Neural crest cell (in vitro differentiated cells): ENCODE measurements around the gene UGT2B17. TPM values are rescaled to one million over a fixed set of nuclear protein-coding genes. Genes with fewer than 3 reads are reported as not detected.
"Not testable (repeated sequence)": the region's sequence is repeated elsewhere in the genome, so short reads cannot be mapped to it uniquely, and the experiment has no call there.

Experiments used
- DNase-seq: peaks from one replicate; pipeline ENCODE4 v3.0.0; 2021; ENCODE audit warnings: low read depth, mixed read lengths, low spot score
- H3K27ac Mint-ChIP-seq: one replicate; pipeline ENCODE4 v1.8.0; 2021; ENCODE audit warnings: mild to moderate bottlenecking, mixed read lengths; ENCODE audit not compliant: unreplicated experiment
- H3K27me3 Mint-ChIP-seq: 2 replicates; pipeline ENCODE4 v1.8.0; 2021; ENCODE audit warnings: low read depth, mild to moderate bottlenecking, mixed read lengths
- H3K36me3 Mint-ChIP-seq: 2 replicates; pipeline ENCODE4 v1.8.0; 2021; ENCODE audit warnings: low read depth, mild to moderate bottlenecking, mixed read lengths
- H3K4me1 Mint-ChIP-seq: 2 replicates; pipeline ENCODE4 v1.8.0; 2021; ENCODE audit warnings: mixed read lengths
- H3K4me3 Mint-ChIP-seq: one replicate; pipeline ENCODE4 v1.8.0; 2021; ENCODE audit warnings: mild to moderate bottlenecking, mixed read lengths
- H3K9me3 Mint-ChIP-seq: 2 replicates; pipeline ENCODE4 v1.8.0; 2021; ENCODE audit warnings: mixed read lengths
- long read RNA-seq: library from polyadenylated mRNA; unstranded; transcript quantifications from one replicate; pipeline ENCODE4 v2.0.0, GENCODE V29; 2020
- total RNA-seq: library from RNA; stranded (reverse); gene quantifications from 2 replicates; pipeline ENCODE4 v1.2.1, GENCODE V29; 2021
- TF ChIP-seq, protein P1 (sequence below): fragments of 200-600 bp; sonication (generic); conservative IDR thresholded peaks from 2 replicates; pipeline ENCODE4 v1.5.0; 2021; ENCODE audit warnings: antibody characterized with exemption, mild to moderate bottlenecking

The UGT2B17 gene
- not detected in 2 replicates for total RNA-seq
- long read RNA-seq, result 0 reads

DNA sequence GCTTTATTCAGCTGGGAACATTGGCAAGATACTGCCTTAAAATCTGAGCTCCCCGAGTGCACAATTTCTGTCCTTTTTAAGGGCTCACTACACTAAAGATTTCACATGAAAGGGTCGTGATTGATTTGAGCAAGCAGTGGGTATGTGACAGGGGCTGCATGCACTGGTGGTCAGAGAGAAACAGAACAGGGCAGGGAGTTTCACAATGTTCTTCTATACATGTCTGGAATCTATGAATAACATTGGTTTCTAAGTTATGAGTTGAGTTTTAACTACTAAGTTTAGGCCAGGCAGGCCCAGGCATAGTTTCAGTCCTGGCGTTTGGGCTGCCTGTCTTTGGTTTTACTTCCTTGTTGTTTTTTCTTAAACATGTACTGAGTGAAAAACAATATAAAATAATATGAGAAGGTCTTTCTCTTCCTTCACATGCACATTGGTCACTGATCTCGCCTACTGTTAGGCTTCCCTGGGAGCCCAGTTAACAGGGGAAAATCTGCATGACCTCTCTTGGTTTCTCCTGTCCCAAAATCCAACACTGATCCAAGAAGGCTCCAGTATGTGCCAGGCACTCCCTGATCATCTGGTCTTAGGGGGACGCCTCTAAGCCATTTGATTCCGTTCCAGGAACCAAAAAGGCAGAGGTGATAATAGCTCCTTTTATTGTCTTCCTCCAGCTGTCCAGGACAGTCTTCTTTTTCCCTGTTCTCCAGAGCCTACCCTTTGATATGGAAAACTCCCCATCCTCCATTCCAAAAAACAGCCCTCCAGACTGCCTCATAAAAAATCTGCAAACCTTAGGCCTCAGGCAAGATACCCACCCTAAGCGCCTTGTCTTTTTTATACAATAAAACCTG, at the start of gene UGT2B17:
Gene UGT2B17 (minus strand): TSS at position 51 of the 854 bp plus-strand sequence. CDS start 7,838 bp downstream, outside the sequence.
- H3K9me3 Mint-ChIP-seq, result peaks cover 4% of the 10 kb centered on the region
- TF ChIP-seq, protein P1, sequence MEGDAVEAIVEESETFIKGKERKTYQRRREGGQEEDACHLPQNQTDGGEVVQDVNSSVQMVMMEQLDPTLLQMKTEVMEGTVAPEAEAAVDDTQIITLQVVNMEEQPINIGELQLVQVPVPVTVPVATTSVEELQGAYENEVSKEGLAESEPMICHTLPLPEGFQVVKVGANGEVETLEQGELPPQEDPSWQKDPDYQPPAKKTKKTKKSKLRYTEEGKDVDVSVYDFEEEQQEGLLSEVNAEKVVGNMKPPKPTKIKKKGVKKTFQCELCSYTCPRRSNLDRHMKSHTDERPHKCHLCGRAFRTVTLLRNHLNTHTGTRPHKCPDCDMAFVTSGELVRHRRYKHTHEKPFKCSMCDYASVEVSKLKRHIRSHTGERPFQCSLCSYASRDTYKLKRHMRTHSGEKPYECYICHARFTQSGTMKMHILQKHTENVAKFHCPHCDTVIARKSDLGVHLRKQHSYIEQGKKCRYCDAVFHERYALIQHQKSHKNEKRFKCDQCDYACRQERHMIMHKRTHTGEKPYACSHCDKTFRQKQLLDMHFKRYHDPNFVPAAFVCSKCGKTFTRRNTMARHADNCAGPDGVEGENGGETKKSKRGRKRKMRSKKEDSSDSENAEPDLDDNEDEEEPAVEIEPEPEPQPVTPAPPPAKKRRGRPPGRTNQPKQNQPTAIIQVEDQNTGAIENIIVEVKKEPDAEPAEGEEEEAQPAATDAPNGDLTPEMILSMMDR, result no peak
- H3K4me1 Mint-ChIP-seq, result no peaks in the 10 kb centered on the region
- H3K27me3 Mint-ChIP-seq, result no peaks in the 10 kb centered on the region
- no peaks in the 10 kb centered on the region for H3K36me3 Mint-ChIP-seq
- DNase-seq, result no peak
- no peak within 1 kb of the TSS for H3K27ac Mint-ChIP-seq
- no peak within 1 kb of the TSS for H3K4me3 Mint-ChIP-seq

DNA sequence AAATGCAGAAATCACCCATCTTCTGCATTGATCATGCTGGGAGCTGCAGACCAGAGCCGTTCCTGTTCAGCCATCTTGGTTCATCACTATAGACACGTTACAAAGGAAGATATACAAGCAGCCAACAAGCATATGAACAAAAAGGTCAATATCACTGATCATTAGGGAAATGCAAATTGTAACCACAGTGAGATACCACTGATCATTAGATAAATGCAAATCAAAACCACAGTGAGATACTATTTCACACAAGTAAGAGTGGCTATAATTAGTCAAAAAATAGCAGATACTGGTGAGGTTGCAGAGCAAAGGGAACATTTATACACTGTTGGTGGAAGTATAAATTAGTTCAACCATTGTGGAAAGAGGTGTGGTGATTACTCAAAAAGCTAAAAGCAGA, 46.6 kb upstream of the UGT2B17 start:
- not testable (repeated sequence) for H3K36me3 Mint-ChIP-seq, H3K27me3 Mint-ChIP-seq, H3K4me3 Mint-ChIP-seq, H3K9me3 Mint-ChIP-seq, H3K4me1 Mint-ChIP-seq, DNase-seq, H3K27ac Mint-ChIP-seq

DNA sequence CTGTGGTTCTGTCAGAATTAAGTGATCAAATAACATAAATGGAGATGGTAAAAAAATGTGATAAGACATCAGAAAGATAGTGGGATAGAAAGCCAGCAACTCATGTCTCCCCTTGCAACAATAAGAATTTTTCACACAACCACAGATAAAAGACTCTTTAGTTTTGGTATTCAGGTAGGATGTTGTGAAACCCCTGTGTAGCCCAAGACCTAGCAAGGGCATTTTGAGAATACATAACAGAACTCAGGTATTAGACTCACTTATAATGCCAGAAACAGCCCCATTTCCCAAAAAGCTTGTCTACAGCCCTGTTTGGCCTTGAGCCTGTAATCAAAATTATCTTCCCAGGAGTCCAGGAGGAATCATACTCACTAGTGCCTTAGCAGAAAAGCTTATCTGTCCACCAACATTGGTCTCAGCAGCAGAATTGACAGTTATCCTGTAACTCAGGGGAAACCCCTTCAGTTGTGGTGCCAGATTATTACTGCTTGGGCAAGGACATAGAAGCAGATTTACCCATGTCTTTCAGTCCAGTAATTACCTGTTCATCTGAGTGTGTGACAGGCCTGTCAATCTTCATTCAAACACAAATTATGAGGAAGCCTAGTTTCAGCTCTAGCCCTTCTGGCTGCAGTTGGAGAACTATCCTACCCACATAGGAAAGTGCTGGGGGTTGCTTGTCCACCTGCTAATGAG, 41.0 kb upstream of the UGT2B17 start:
- H3K4me3 Mint-ChIP-seq, result no peak overlapping the region
- no peak overlapping the region for H3K27ac Mint-ChIP-seq
- no peaks in the 10 kb centered on the region for H3K9me3 Mint-ChIP-seq
- no peak for DNase-seq
- no peaks in the 10 kb centered on the region for H3K4me1 Mint-ChIP-seq
- TF ChIP-seq, protein P1, result no peak
- H3K27me3 Mint-ChIP-seq, result no peaks in the 10 kb centered on the region
- no peaks in the 10 kb centered on the region for H3K36me3 Mint-ChIP-seq

DNA sequence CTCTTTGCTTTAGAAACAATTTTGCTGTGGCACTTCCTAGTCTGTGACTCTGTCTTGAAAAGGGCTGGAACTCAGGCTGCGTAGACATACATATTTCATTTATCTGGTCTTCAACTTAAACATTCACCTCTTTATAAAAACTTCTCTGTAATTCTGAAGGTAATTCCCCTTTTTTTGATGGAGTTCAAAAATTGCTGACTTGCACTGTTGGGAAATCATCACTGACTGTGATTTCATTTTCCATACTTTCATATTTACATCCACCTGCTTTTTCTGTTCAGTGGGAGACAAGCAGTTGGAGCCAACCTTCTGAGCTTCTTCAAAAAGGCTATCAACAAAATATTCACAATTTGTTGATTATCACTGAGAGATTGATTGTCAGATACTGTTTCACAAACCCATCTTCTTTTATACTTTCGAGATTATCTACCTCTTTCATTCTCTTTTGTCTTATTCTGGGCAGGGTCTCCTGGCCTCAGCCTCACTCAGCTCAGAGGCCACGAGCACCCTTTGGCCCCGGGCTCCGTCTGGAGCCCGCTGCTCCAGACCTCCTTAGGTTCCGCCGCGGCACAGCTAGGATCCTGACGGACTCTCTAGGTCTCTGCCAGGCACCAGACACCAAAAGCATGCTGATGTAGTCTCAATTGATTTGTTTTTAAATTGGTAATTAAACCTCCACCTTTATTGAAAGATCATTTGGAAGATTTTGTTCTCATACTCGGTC, 39.7 kb upstream of the UGT2B17 start:
- Mint-ChIP-seq H3K4me1 (no peaks in the 10 kb centered on the region), H3K27me3 (no peaks in the 10 kb centered on the region), H3K36me3 (no peaks in the 10 kb centered on the region), H3K4me3 (no peak overlapping the region), H3K27ac (no peak overlapping the region), H3K9me3 (no peaks in the 10 kb centered on the region)
- TF ChIP-seq, protein P1, result no peak
- no peak for DNase-seq

DNA sequence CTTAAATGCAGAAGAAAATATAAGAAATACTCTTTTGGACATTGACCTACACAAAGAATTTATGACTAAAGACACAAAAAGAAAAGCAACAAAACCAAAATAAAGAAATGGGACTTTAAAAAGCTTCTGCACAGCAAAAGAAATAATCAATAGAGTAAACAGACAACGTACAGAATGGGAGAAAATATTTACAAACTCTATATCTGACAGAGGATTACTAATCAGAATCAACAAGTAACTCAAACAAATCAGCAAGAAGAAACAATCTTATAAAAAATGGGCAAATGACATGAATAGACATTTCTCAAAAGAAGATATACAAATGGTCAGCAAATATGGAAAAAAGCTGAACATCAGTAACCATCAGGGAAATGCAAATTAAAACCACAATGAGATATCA, 37.6 kb upstream of the UGT2B17 start:
- Mint-ChIP-seq H3K4me1 (no peaks in the 10 kb centered on the region), H3K27ac (no peak overlapping the region), H3K27me3 (no peaks in the 10 kb centered on the region), H3K9me3 (no peaks in the 10 kb centered on the region), H3K4me3 (no peak overlapping the region), H3K36me3 (no peaks in the 10 kb centered on the region)
- DNase-seq, result no peak
- TF ChIP-seq, protein P1, result no peak
